ENCODE results near the gene MLLT11. TPM values are rescaled to one million over a fixed set of nuclear protein-coding genes. Genes with fewer than 3 reads are reported as not detected.

MLLT11 gene
- total and polyA plus RNA-seq, 2 of the 4 experiments (the other 2 are of a cell fraction): 3.6 to 17.5 TPM

DNA sequence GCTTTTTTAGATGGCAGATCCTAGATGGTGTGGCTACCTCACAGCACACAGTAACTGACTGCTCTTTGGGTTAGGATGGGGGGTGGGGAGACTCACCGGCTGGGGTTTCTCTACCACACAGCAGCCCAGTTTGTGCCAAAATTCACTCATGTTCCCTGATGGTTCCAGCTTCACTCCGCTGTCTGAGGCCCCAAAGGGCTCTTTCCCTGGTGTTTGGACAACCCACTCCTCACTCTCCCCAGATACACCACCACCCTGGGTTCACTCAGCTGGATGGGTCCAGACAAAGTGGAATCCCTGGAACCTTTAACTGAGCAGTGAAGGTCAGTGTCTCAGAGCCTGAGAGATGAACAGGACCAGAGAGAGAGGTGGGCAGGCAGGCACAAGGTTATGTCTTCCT lies 4.6 kb upstream of the MLLT11 start:
- Histone ChIP-seq H3K27ac (ENCODE audit: insufficient read depth, low read length) (no peak overlapping the region), H2AK9ac (replicated peaks; ENCODE audit: low read depth, low read length, poor library complexity) (no peak overlapping the region), H3K18ac (ENCODE audit: low read depth, low read length) (no peak overlapping the region), H3K79me1 (ENCODE audit: low read depth in 1 of 2, low read length in 2 of 2) (peaks cover 28 to 82% of the 10 kb centered on the region in 2 experiments), H3K56ac (ENCODE audit: extremely low read depth, insufficient read depth, low read length) (no peak overlapping the region), H2BK15ac (ENCODE audit: low read depth, low read length) (no peak overlapping the region), H3K4me3 (ENCODE audit: insufficient read depth, low read depth, low read length) (no peak overlapping the region), H3K4me1 (ENCODE audit: control insufficient read depth, insufficient read depth, low read length) (peaks cover 9% of the 10 kb centered on the region), H3K23ac (ENCODE audit: low read depth, low read length) (no peak overlapping the region), H4K8ac (ENCODE audit: low read depth in 2 of 2, low read length in 2 of 2) (no peak overlapping the region), H3K4ac (ENCODE audit: low read depth, low read length) (no peak overlapping the region), H2AFZ (replicated peaks; ENCODE audit: low read length, poor library complexity) (no peak overlapping the region), H4K91ac (ENCODE audit: insufficient read depth, low read depth, low read length) (no peak overlapping the region), H4K5ac (ENCODE audit: low read depth, low read length) (no peak overlapping the region), H4K20me1 (ENCODE audit: insufficient read depth, low read length) (peaks cover 53% of the 10 kb centered on the region), H3K14ac (replicated peaks; ENCODE audit: low read depth, low read length) (no peak overlapping the region), H3K4me2 (ENCODE audit: low read depth, low read length) (no peak overlapping the region), H2AK5ac (ENCODE audit: low read depth, low read length) (no peak overlapping the region), H3K9me3 (ENCODE audit: control insufficient read depth, insufficient read depth, low read length) (no peaks in the 10 kb centered on the region), H3K9ac (ENCODE audit: low read depth, low read length) (no peak overlapping the region; the same call in 1 of the 2 replicates), H2BK20ac (ENCODE audit: low read depth, low read length) (no peak overlapping the region), H2BK5ac (ENCODE audit: low read depth, low read length, poor library complexity, severe bottlenecking) (no peak overlapping the region), H3K9me1 (ENCODE audit: insufficient read depth, low read length) (peaks cover 23% of the 10 kb centered on the region), H3K36me3 (ENCODE audit: control insufficient read depth, insufficient read depth, low read length) (peaks cover 50% of the 10 kb centered on the region), H2BK120ac (ENCODE audit: low read depth, low read length) (no peak overlapping the region), H3K27me3 (ENCODE audit: control insufficient read depth, insufficient read depth, low read length) (no peaks in the 10 kb centered on the region)
- WGBS, 2 experiments (ENCODE audit: extremely low coverage in 2 of 2, insufficient read length in 1 of 2): no CpG with 5 or more reads among the region's 2 CpGs
- dilution Hi-C loops (cut with HindIII; ENCODE audit: low sequenced_read_pairs, unreplicated experiment): no loop called here
- intact Hi-C loops (cut with micrococcal nuclease): no loop called here
- DNase-seq (no peak), ATAC-seq (ENCODE audit: low read depth) (no peak)
- in situ Hi-C loops (cut with MboI; ENCODE audit: low sequenced_read_pairs): no loop called here
- POLR2A ChIA-PET (ENCODE audit: unreplicated experiment): no interaction called here
- no TSS peak for BruUV-seq (replicated peaks)
- CTCF ChIA-PET: no interaction called here
- TF ChIP-seq RCOR1 (IDR thresholded peaks at IDR 0.05; ENCODE audit: insufficient replicate concordance, low read length) (no peak), BHLHE40 (IDR thresholded peaks at IDR 0.05; ENCODE audit: low read depth, low read length) (no peak), NFE2L2 (IDR thresholded peaks at IDR 0.05; ENCODE audit: low read depth, low read length) (no peak), MXI1 (IDR thresholded peaks at IDR 0.05; ENCODE audit: borderline replicate concordance, low read depth, low read length) (no peak), SMC3 (IDR thresholded peaks at IDR 0.05; ENCODE audit: low read depth, low read length) (no peak), POLR2A (IDR thresholded peaks at IDR 0.05; ENCODE audit: low read depth, low read length) (no peak), MAZ (IDR thresholded peaks at IDR 0.05; ENCODE audit: borderline replicate concordance, low read depth, low read length) (no peak), CHD1 (IDR thresholded peaks at IDR 0.05; ENCODE audit: low read depth, low read length) (no peak)
- TF ChIP-seq, protein P1, sequence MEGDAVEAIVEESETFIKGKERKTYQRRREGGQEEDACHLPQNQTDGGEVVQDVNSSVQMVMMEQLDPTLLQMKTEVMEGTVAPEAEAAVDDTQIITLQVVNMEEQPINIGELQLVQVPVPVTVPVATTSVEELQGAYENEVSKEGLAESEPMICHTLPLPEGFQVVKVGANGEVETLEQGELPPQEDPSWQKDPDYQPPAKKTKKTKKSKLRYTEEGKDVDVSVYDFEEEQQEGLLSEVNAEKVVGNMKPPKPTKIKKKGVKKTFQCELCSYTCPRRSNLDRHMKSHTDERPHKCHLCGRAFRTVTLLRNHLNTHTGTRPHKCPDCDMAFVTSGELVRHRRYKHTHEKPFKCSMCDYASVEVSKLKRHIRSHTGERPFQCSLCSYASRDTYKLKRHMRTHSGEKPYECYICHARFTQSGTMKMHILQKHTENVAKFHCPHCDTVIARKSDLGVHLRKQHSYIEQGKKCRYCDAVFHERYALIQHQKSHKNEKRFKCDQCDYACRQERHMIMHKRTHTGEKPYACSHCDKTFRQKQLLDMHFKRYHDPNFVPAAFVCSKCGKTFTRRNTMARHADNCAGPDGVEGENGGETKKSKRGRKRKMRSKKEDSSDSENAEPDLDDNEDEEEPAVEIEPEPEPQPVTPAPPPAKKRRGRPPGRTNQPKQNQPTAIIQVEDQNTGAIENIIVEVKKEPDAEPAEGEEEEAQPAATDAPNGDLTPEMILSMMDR (conservative IDR thresholded peaks at IDR 0.05; ENCODE audit: low read depth, low read length): no peak
- TF ChIP-seq, protein P2, sequence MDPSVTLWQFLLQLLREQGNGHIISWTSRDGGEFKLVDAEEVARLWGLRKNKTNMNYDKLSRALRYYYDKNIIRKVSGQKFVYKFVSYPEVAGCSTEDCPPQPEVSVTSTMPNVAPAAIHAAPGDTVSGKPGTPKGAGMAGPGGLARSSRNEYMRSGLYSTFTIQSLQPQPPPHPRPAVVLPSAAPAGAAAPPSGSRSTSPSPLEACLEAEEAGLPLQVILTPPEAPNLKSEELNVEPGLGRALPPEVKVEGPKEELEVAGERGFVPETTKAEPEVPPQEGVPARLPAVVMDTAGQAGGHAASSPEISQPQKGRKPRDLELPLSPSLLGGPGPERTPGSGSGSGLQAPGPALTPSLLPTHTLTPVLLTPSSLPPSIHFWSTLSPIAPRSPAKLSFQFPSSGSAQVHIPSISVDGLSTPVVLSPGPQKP (IDR thresholded peaks at IDR 0.05; ENCODE audit: borderline replicate concordance, low read depth, low read length): no peak

Data from IMR-90 (cell line).